Gastrocnemius medialis (tissue), 4 donors: ENCODE measurements around the gene NAV2.

Experiments
- POLR2A ChIP-seq, 2 donors: fragments of 450-650 bp; IDR thresholded peaks; one replicate each; pipeline ENCODE4 v1.6.1; 2017; ENCODE audit warnings: antibody characterized with exemption in 2 of 2, mild to moderate bottlenecking in 2 of 2, moderate library complexity in 2 of 2
- TF ChIP-seq, protein P1 (sequence below), 5 experiments: fragments of 450-650 bp in 3 of 5; fragments of 200-600 bp in 2 of 5; sonication (generic) in 2 of 5; IDR thresholded peaks in 4 of 5; conservative IDR thresholded peaks in 1 of 5; 1 replicate in 4 of 5; 2 replicates in 1 of 5; pipeline ENCODE4 v1.5.1; 2016 to 2019; ENCODE audit warnings: antibody characterized with exemption in 5 of 5, mild to moderate bottlenecking in 3 of 5, moderate library complexity in 3 of 5

GRCh38 chr11:19852288-19852687 is 139.7 kb downstream of the NAV2 start:
- TF ChIP-seq, protein P1, sequence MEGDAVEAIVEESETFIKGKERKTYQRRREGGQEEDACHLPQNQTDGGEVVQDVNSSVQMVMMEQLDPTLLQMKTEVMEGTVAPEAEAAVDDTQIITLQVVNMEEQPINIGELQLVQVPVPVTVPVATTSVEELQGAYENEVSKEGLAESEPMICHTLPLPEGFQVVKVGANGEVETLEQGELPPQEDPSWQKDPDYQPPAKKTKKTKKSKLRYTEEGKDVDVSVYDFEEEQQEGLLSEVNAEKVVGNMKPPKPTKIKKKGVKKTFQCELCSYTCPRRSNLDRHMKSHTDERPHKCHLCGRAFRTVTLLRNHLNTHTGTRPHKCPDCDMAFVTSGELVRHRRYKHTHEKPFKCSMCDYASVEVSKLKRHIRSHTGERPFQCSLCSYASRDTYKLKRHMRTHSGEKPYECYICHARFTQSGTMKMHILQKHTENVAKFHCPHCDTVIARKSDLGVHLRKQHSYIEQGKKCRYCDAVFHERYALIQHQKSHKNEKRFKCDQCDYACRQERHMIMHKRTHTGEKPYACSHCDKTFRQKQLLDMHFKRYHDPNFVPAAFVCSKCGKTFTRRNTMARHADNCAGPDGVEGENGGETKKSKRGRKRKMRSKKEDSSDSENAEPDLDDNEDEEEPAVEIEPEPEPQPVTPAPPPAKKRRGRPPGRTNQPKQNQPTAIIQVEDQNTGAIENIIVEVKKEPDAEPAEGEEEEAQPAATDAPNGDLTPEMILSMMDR (IDR thresholded peaks at IDR 0.05 in 4 of 5, conservative IDR thresholded peaks at IDR 0.05 in 1 of 5), result no peak
- TF ChIP-seq POLR2A (IDR thresholded peaks at IDR 0.05), result no peak
